NCI-H748 treated with DMSO at 0.1 percent for 48 hours (cell line): ENCODE measurements around the gene CRHR1.

Source experiments
- DNase-seq: peaks from one replicate; lab custom pipeline; 2025; lab: John Stamatoyannopoulos, UW

Gene CRHR1

GRCh38 chr17:45823598-45823997 lies 39.5 kb downstream of the CRHR1 start:
- no peak for DNase-seq

- DNase-seq: no peak
Measured at GRCh38 chr17:45824475-45824874, 40.4 kb downstream of the CRHR1 start.

- DNase-seq: no peak
Measured at GRCh38 chr17:45824901-45825492, 40.9 kb downstream of the CRHR1 start.

- DNase-seq: no peak
Measured at GRCh38 chr17:45825792-45826191, 41.7 kb downstream of the CRHR1 start.

- no peak for DNase-seq
Measured at GRCh38 chr17:45826919-45827588, 42.9 kb downstream of the CRHR1 start.

GRCh38 chr17:45828171-45828570 lies 44.1 kb downstream of the CRHR1 start:
- no peak for DNase-seq

GRCh38 chr17:45828582-45829133 lies 44.5 kb downstream of the CRHR1 start:
- no peak for DNase-seq

GRCh38 chr17:45833920-45834319 lies 49.8 kb downstream of the CRHR1 start:
- no peak for DNase-seq

GRCh38 chr17:45834471-45835396 lies 50.6 kb downstream of the CRHR1 start:
- no peak for DNase-seq

- no peak for DNase-seq
Measured at GRCh38 chr17:45835481-45835880, 51.4 kb downstream of the CRHR1 start.

- DNase-seq: no peak
Measured at GRCh38 chr17:45836047-45837044, 52.2 kb downstream of the CRHR1 start.

- no peak for DNase-seq
Measured at GRCh38 chr17:45837187-45837586, 53.1 kb downstream of the CRHR1 start.

- no peak for DNase-seq
Measured at GRCh38 chr17:45837603-45838002, 53.5 kb downstream of the CRHR1 start.

- no peak for DNase-seq
Measured at GRCh38 chr17:45838751-45839295, 54.7 kb downstream of the CRHR1 start.

GRCh38 chr17:45839442-45839841 lies 55.3 kb downstream of the CRHR1 start:
- no peak for DNase-seq

- no peak for DNase-seq
Measured at GRCh38 chr17:45841186-45841585, 57.1 kb downstream of the CRHR1 start.

- no peak for DNase-seq
Measured at GRCh38 chr17:45841883-45842525, 57.9 kb downstream of the CRHR1 start.

GRCh38 chr17:45843722-45844121 lies 59.6 kb downstream of the CRHR1 start:
- no peak for DNase-seq

GRCh38 chr17:45844695-45845375 lies 60.7 kb downstream of the CRHR1 start, which contains the start of gene SPPL2C:
Gene SPPL2C, plus strand, starts transcription at chr17:45844881. Its CDS starts 26 bp downstream, at chr17:45844907.
- DNase-seq: no peak
